ENCODE data around the gene PTCH1. TPM values are rescaled to one million over a fixed set of nuclear protein-coding genes. Genes with fewer than 3 reads are reported as not detected.

Gene PTCH1
- total and polyA plus RNA-seq, 2 experiments from 2014 or later, result 21.4 to 34.1 TPM

GRCh38 chr9:95409650-95410426 lies 106.9 kb downstream of the PTCH1 start:
- Mint-ChIP-seq H3K27ac (peak overlapping the region; percentile 46), H3K4me1 (peaks cover 32% of the 10 kb centered on the region), H3K27me3 (ENCODE audit: insufficient read depth, low read depth, poor library complexity) (peaks cover 4% of the 10 kb centered on the region), H3K9me3 (no peaks in the 10 kb centered on the region), H3K36me3 (ENCODE audit: low read depth) (no peaks in the 10 kb centered on the region; the same call in 2 of the 3 replicates), H3K4me3 (no peak overlapping the region)
- Histone ChIP-seq H3K4me2 (peak overlapping the region; percentile 60; the same call in 1 of the 2 replicates), H4K20me1 (replicated peaks; ENCODE audit: insufficient read depth) (no peaks in the 10 kb centered on the region), H3K4me3 (no peak overlapping the region), H3K36me3 (ENCODE audit: insufficient read depth) (no peaks in the 10 kb centered on the region), H3K9me2 (ENCODE audit: insufficient read depth) (peaks cover 6% of the 10 kb centered on the region; the same call in 1 of the 2 replicates), H3K27ac (ENCODE audit: low read depth) (no peak overlapping the region), H3F3A (replicated peaks; ENCODE audit: low read depth) (no peaks in the 10 kb centered on the region), H3K4me1 (ENCODE audit: insufficient read depth) (peaks cover 24% of the 10 kb centered on the region), H3K79me2 (replicated peaks; ENCODE audit: insufficient read depth) (no peaks in the 10 kb centered on the region), H2AFZ (no peak overlapping the region), H3K27me3 (ENCODE audit: insufficient read depth) (no peaks in the 10 kb centered on the region)
- ATAC-seq (no peak), DNase-seq (ENCODE audit: low spot score) (no peak)
- no peak for TF ChIP-seq ETS1 (IDR thresholded peaks at IDR 0.05)
- TF ChIP-seq CTCF (conservative IDR thresholded peaks at IDR 0.05; ENCODE audit: low read depth in 2 of 2), result no peak
- TF ChIP-seq NANOG (IDR thresholded peaks at IDR 0.05; ENCODE audit: borderline replicate concordance), result no peak
- no peak for TF ChIP-seq REST (IDR thresholded peaks at IDR 0.05; ENCODE audit: unreplicated experiment)
- TF ChIP-seq EZH2phosphoT487 (IDR thresholded peaks at IDR 0.05; ENCODE audit: unreplicated experiment), result no peak
- TF ChIP-seq STAT1 (IDR thresholded peaks at IDR 0.05; ENCODE audit: unreplicated experiment), result no peak
- no peak for TF ChIP-seq CREB1 (CRISPR knock-in tag; IDR thresholded peaks at IDR 0.05; ENCODE audit: low read depth)
- no peak for TF ChIP-seq EZH2 (IDR thresholded peaks at IDR 0.05; ENCODE audit: low read depth, unreplicated experiment)
- TF ChIP-seq ZNF462 (CRISPR knock-in tag; IDR thresholded peaks at IDR 0.05), result no peak
- no peak for TF ChIP-seq JUNB (IDR thresholded peaks at IDR 0.05; ENCODE audit: unreplicated experiment)

All from GM23338 (cell line).